ENCODE measurements around the gene PRELP. TPM values are rescaled to one million over a fixed set of nuclear protein-coding genes. Genes with fewer than 3 reads are reported as not detected.

PRELP gene
- total and polyA plus RNA-seq, 9 donors = 40.9 to 185 (median 97.8) TPM

DNA sequence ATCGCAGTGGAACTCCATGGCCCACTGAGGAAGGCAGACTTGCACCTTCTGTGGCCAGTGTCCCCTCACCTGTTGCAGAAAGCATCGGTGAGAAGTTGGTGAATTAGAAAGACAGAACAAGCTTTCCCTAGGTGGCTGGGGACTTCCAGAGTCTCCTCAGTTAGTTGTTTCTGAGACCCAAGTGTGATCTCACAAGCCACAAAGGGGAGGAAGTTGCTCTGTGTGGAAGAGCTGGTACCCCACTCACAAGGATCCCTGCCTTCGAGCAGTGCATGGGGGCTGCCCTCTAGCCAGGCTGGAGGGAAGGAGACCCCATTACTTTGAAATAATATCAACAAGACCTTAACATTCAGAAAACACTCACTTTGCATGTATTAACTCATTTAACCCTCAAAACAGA, 2.1 kb downstream of the PRELP start:
- Histone ChIP-seq H3K9me3 (no peaks in the 10 kb centered on the region), H3K4me1 (ENCODE audit: insufficient read depth) (peaks cover 30% of the 10 kb centered on the region), H3K36me3 (no peaks in the 10 kb centered on the region), H3K4me3 (peak overlapping the region; percentile 62), H3K27me3 (no peaks in the 10 kb centered on the region), H3K27ac (peak overlapping the region; percentile 84 to 88)
- WGBS, 3 donors = 76 to 85% (median 83%) methylated on average over 3 of the region's 3 CpGs
- intact Hi-C loops (cut with DNase I) = loop anchor here in 2 of 4 donors (5.0 kb wide), 1 partner anchor 35 kb away; no protein-coding TSS in a partner anchor
- no peak for TF ChIP-seq POLR2A (IDR thresholded peaks at IDR 0.05)
- no peak for TF ChIP-seq EP300 (IDR thresholded peaks at IDR 0.05)
- TF ChIP-seq, protein P1, sequence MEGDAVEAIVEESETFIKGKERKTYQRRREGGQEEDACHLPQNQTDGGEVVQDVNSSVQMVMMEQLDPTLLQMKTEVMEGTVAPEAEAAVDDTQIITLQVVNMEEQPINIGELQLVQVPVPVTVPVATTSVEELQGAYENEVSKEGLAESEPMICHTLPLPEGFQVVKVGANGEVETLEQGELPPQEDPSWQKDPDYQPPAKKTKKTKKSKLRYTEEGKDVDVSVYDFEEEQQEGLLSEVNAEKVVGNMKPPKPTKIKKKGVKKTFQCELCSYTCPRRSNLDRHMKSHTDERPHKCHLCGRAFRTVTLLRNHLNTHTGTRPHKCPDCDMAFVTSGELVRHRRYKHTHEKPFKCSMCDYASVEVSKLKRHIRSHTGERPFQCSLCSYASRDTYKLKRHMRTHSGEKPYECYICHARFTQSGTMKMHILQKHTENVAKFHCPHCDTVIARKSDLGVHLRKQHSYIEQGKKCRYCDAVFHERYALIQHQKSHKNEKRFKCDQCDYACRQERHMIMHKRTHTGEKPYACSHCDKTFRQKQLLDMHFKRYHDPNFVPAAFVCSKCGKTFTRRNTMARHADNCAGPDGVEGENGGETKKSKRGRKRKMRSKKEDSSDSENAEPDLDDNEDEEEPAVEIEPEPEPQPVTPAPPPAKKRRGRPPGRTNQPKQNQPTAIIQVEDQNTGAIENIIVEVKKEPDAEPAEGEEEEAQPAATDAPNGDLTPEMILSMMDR (IDR thresholded peaks at IDR 0.05) = no peak
- DNase-seq = no peak

DNA sequence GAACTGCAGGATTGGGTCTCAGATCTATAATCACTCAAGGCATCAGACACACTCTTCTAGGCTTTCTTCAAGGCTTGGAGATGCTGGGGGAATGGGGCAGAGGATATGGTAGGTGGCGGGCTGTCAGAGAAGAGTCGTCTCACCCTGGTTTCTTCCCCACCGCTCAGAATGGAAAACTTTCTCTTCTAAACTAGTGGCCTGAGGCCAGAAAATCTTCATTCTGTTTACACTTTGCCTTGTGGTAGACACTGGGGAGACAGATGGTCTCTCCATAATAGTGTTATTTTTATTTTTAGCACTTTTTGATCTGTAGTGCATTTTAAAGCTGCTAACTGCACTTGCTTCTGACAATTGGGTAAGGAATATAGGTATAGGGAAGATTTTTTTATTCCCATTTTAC, 2.6 kb downstream of the PRELP start:
- whole genome bisulfite sequencing, 3 donors = 26 to 36% (median 31%) methylated on average over 3 of the region's 3 CpGs
- peaks cover 28% of the 10 kb centered on the region for H3K4me1 ChIP-seq (ENCODE audit: insufficient read depth)
- DNase-seq = no peak
- no peak for TF ChIP-seq POLR2A (IDR thresholded peaks at IDR 0.05)
- peak overlapping the region; percentile 62 for H3K4me3 ChIP-seq
- H3K27ac ChIP-seq = peak overlapping the region; percentile 84 to 88
- intact Hi-C loops (cut with DNase I) = loop anchor here in 2 of 4 donors (5.0 kb wide), 1 partner anchor 36 kb away; no protein-coding TSS in a partner anchor
- no peaks in the 10 kb centered on the region for H3K9me3 ChIP-seq
- H3K36me3 ChIP-seq = no peaks in the 10 kb centered on the region
- H3K27me3 ChIP-seq = no peaks in the 10 kb centered on the region

- Histone ChIP-seq H3K4me3 (peak overlapping the region; percentile 62), H3K27ac (peak overlapping the region; percentile 84 to 88), H3K9me3 (no peaks in the 10 kb centered on the region), H3K4me1 (ENCODE audit: insufficient read depth) (peaks cover 21% of the 10 kb centered on the region), H3K27me3 (no peaks in the 10 kb centered on the region), H3K36me3 (no peaks in the 10 kb centered on the region)
- WGBS, 3 donors = 68 to 76% (median 76%) methylated on average over 5 of the region's 5 CpGs
- peak in 1 of 5 donors; percentile 33 for DNase-seq
- TF ChIP-seq POLR2A (IDR thresholded peaks at IDR 0.05) = no peak
- TF ChIP-seq, protein P1 (IDR thresholded peaks at IDR 0.05) = no peak
- TF ChIP-seq EP300 (IDR thresholded peaks at IDR 0.05) = no peak
- intact Hi-C loops (cut with DNase I) = loop anchor here in 2 of 4 donors (5.0 kb wide), 1 partner anchor 37 kb away; no protein-coding TSS in a partner anchor
Observed at GRCh38 chr1:203478986-203479385, 3.4 kb downstream of the PRELP start.

DNA sequence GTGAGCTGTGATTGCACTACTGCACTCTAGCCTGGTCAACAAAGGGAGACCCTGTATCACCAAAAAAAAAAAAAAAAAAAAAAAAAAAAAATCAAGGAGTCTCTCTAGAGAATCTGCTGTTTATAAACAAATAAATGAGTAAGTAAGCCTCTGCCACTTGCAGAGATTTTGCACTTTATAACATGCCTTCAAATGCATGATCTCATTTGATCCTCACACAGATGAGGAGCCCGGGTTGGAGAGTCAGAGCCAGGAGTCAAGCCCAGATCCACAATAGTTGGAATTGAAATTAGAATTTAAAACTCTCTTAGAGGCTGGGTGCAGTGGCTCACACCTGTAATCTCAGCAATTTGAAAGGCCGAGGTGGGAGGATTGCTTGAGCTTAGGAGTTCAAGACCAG, 4.0 kb downstream of the PRELP start:
- Histone ChIP-seq H3K4me1 (ENCODE audit: insufficient read depth) (peaks cover 21% of the 10 kb centered on the region), H3K27ac (peak overlapping the region; percentile 84 to 88), H3K36me3 (no peaks in the 10 kb centered on the region), H3K9me3 (no peaks in the 10 kb centered on the region), H3K4me3 (peak overlapping the region; percentile 62), H3K27me3 (no peaks in the 10 kb centered on the region)
- intact Hi-C loops (cut with DNase I) = loop anchor here in 3 of 4 donors (5.0 to 10.0 kb wide), 2 partner anchors 37 to 105 kb away; no protein-coding TSS in a partner anchor
- 42 to 52% (median 43%) methylated on average over 2 of the region's 2 CpGs for WGBS, 3 donors
- no peak for TF ChIP-seq EP300 (IDR thresholded peaks at IDR 0.05)
- TF ChIP-seq POLR2A (IDR thresholded peaks at IDR 0.05) = no peak
- TF ChIP-seq, protein P1 (IDR thresholded peaks at IDR 0.05) = no peak
- DNase-seq = no peak

DNA sequence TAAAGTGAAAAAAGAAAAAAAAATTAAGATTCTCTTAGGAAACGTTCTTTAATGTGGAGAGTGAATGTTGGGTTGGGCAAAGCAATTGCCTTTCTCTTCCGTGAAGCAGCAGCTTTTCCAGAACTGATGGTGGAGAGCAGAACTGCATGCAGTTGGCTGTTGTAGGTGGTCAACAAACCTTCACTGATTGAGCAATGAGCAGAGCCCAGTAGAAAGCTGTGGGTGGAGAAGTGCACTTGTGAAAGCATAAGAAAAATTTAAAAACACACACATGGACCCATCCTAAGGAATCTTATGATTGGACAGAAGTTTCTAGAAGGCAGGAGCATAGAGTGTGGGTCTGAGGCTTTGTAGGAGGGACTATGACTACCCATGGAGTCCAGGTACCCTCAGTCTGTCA, 4.5 kb downstream of the PRELP start:
- TF ChIP-seq POLR2A (IDR thresholded peaks at IDR 0.05) (no peak), EP300 (IDR thresholded peaks at IDR 0.05) (no peak)
- TF ChIP-seq, protein P1 (IDR thresholded peaks at IDR 0.05) = peak in 2 of 3 donors; percentile 54 to 57
- peak in 1 of 5 donors; percentile 68 for DNase-seq
- Histone ChIP-seq H3K9me3 (no peaks in the 10 kb centered on the region), H3K27me3 (no peaks in the 10 kb centered on the region), H3K4me1 (ENCODE audit: insufficient read depth) (peaks cover 20% of the 10 kb centered on the region), H3K4me3 (peak overlapping the region; percentile 62), H3K36me3 (no peaks in the 10 kb centered on the region), H3K27ac (peak overlapping the region; percentile 77 to 88)
- intact Hi-C loops (cut with DNase I) = loop anchor here in 1 of 4 donors (10.0 kb wide), 1 partner anchor 105 kb away; no protein-coding TSS in a partner anchor
- 15% methylated on average over 2 of the region's 2 CpGs for WGBS, 3 donors
